SJSA1 (cell line): ENCODE data around the gene MDK. TPM values are rescaled to one million over a fixed set of nuclear protein-coding genes. Genes with fewer than 3 reads are reported as not detected.

Experiments
- DNase-seq, 2 experiments: peaks; one replicate each; pipeline ENCODE4 v3.0.0-alpha.2; 2015 to 2020; ENCODE audit warnings: low spot score in 2 of 2, low read depth in 1 of 2
- H3K27ac ChIP-seq: fragments of 250-450 bp; sonication (Bioruptor Pico); 2 replicates; pipeline ENCODE4 v1.5.1; 2020; ENCODE audit warnings: mild to moderate bottlenecking, moderate library complexity
- H3K27me3 ChIP-seq: fragments of 250-450 bp; sonication (Bioruptor Pico); replicated peaks from 2 replicates; pipeline ENCODE4 v1.5.1; 2020; ENCODE audit warnings: mild to moderate bottlenecking, moderate library complexity
- H3K36me3 ChIP-seq: fragments of 250-450 bp; sonication (Bioruptor Pico); 2 replicates; pipeline ENCODE4 v1.5.1; 2020; ENCODE audit warnings: mild to moderate bottlenecking
- H3K4me1 ChIP-seq: fragments of 250-450 bp; sonication (Bioruptor Pico); replicated peaks from 2 replicates; pipeline ENCODE4 v1.6.1; 2021; ENCODE audit warnings: mild to moderate bottlenecking
- H3K4me3 ChIP-seq: fragments of 250-450 bp; sonication (Bioruptor Pico); 2 replicates; pipeline ENCODE4 v1.5.1; 2020; ENCODE audit warnings: mild to moderate bottlenecking
- H3K9me3 ChIP-seq: fragments of 250-450 bp; sonication (Bioruptor Pico); replicated peaks from 2 replicates; pipeline ENCODE4 v1.5.1; 2020; ENCODE audit warnings: mild to moderate bottlenecking
- total RNA-seq: library from RNA; depleted of rRNA; stranded (reverse); fragments of >200 nt; shearing (Covaris generic); gene quantifications from 2 replicates; pipeline ENCODE4 v1.2.3, GENCODE V29; 2014

Gene MDK
- total RNA-seq, 1 experiment from 2014 or later: 164 TPM

- Histone ChIP-seq H3K36me3 (peaks cover 7% of the 10 kb centered on the region; the same call in 1 of the 2 replicates), H3K9me3 (peaks cover 4% of the 10 kb centered on the region), H3K27me3 (peaks cover 33% of the 10 kb centered on the region), H3K27ac (no peak overlapping the region), H3K4me1 (peaks cover 38% of the 10 kb centered on the region), H3K4me3 (no peak overlapping the region)
- DNase-seq: no peak
These were observed 6.0 kb downstream of the MDK start for GRCh38 chr11:46387456-46387855.

- peaks cover 4% of the 10 kb centered on the region for H3K9me3 ChIP-seq
- DNase-seq: no peak
- H3K27ac ChIP-seq: no peak overlapping the region
- peaks cover 5% of the 10 kb centered on the region; the same call in 1 of the 2 replicates for H3K36me3 ChIP-seq
- H3K4me1 ChIP-seq: peaks cover 40% of the 10 kb centered on the region
- peaks cover 33% of the 10 kb centered on the region for H3K27me3 ChIP-seq
- no peak overlapping the region for H3K4me3 ChIP-seq
These were observed 6.6 kb downstream of the MDK start for GRCh38 chr11:46387919-46388618.

GRCh38 chr11:46388619-46389449, 7.4 kb downstream of the MDK start:
- Histone ChIP-seq H3K9me3 (peaks cover 4% of the 10 kb centered on the region), H3K27ac (no peak overlapping the region), H3K36me3 (no peaks in the 10 kb centered on the region), H3K4me3 (peak overlapping the region; percentile 40), H3K4me1 (peaks cover 39% of the 10 kb centered on the region), H3K27me3 (peaks cover 33% of the 10 kb centered on the region)
- DNase-seq: no peak

GRCh38 chr11:46389450-46390330, 8.2 kb downstream of the MDK start:
- H3K4me3 ChIP-seq: peak overlapping the region; percentile 40
- no peak overlapping the region for H3K27ac ChIP-seq
- H3K9me3 ChIP-seq: peaks cover 4% of the 10 kb centered on the region
- H3K27me3 ChIP-seq: peaks cover 33% of the 10 kb centered on the region
- H3K4me1 ChIP-seq: peaks cover 39% of the 10 kb centered on the region
- H3K36me3 ChIP-seq: no peaks in the 10 kb centered on the region
- DNase-seq: peak; percentile 76 to 81

GRCh38 chr11:46390331-46391171, 9.1 kb downstream of the MDK start:
- no peak overlapping the region for H3K4me3 ChIP-seq

GRCh38 chr11:46391186-46391577, 9.7 kb downstream of the MDK start:
- H3K4me3 ChIP-seq: peak overlapping the region; percentile 61

More at GRCh38 chr11:46390331-46391171, 9.1 kb downstream of the MDK start:
- H3K9me3 ChIP-seq: peaks cover 4% of the 10 kb centered on the region
- peak in 1 of 2 experiments; percentile 30 for DNase-seq
- peaks cover 33% of the 10 kb centered on the region for H3K27me3 ChIP-seq
- no peaks in the 10 kb centered on the region for H3K36me3 ChIP-seq
- H3K27ac ChIP-seq: no peak overlapping the region
- H3K4me1 ChIP-seq: peaks cover 39% of the 10 kb centered on the region

GRCh38 chr11:46391578-46392420, 10.3 kb downstream of the MDK start, which contains the start of gene CHRM4:
TSS of gene CHRM4 (minus strand) at chr11:46391776. CDS start at chr11:46386557, 5,219 bp downstream.
- Histone ChIP-seq H3K9me3 (peaks cover 4% of the 10 kb centered on the region), H3K4me1 (peaks cover 39% of the 10 kb centered on the region)
- peak; percentile 36 to 70 for DNase-seq

More at GRCh38 chr11:46391186-46391577, 9.7 kb downstream of the MDK start:
- peak in 1 of 2 experiments; percentile 41 for DNase-seq
- peaks cover 39% of the 10 kb centered on the region for H3K4me1 ChIP-seq
- no peaks in the 10 kb centered on the region for H3K36me3 ChIP-seq
- H3K27me3 ChIP-seq: peaks cover 33% of the 10 kb centered on the region
- H3K27ac ChIP-seq: no peak overlapping the region
- peaks cover 4% of the 10 kb centered on the region for H3K9me3 ChIP-seq

GRCh38 chr11:46392421-46393230, 11.2 kb downstream of the MDK start:
- H3K27ac ChIP-seq: no peak overlapping the region

More at GRCh38 chr11:46391578-46392420, 10.3 kb downstream of the MDK start, which contains the start of gene CHRM4:
- no peaks in the 10 kb centered on the region for H3K36me3 ChIP-seq
- H3K4me3 ChIP-seq: peak within 1 kb of the TSS; percentile 61
- no peak within 1 kb of the TSS for H3K27ac ChIP-seq
- H3K27me3 ChIP-seq: peaks cover 33% of the 10 kb centered on the region

GRCh38 chr11:46393231-46393616, 11.8 kb downstream of the MDK start:
- Histone ChIP-seq H3K27me3 (peaks cover 30% of the 10 kb centered on the region), H3K9me3 (peaks cover 4% of the 10 kb centered on the region), H3K36me3 (no peaks in the 10 kb centered on the region; the same call in 1 of the 2 replicates), H3K4me1 (peaks cover 39% of the 10 kb centered on the region), H3K4me3 (no peak overlapping the region), H3K27ac (no peak overlapping the region)
- DNase-seq: no peak

More at GRCh38 chr11:46392421-46393230, 11.2 kb downstream of the MDK start:
- peaks cover 4% of the 10 kb centered on the region for H3K9me3 ChIP-seq
- peaks cover 39% of the 10 kb centered on the region for H3K4me1 ChIP-seq
- peak; percentile 72 to 81 for DNase-seq
- H3K4me3 ChIP-seq: peak overlapping the region; percentile 61
- no peaks in the 10 kb centered on the region; the same call in 1 of the 2 replicates for H3K36me3 ChIP-seq
- H3K27me3 ChIP-seq: peaks cover 33% of the 10 kb centered on the region

- no peaks in the 10 kb centered on the region; the same call in 1 of the 2 replicates for H3K36me3 ChIP-seq
These were observed 12.3 kb downstream of the MDK start for GRCh38 chr11:46393759-46394158.

GRCh38 chr11:46397526-46397925, 16.1 kb downstream of the MDK start:
- no peak for DNase-seq
- no peak overlapping the region for H3K4me3 ChIP-seq
- no peaks in the 10 kb centered on the region for H3K9me3 ChIP-seq
- no peaks in the 10 kb centered on the region for H3K27me3 ChIP-seq
- no peaks in the 10 kb centered on the region; the same call in 1 of the 2 replicates for H3K36me3 ChIP-seq
- H3K27ac ChIP-seq: no peak overlapping the region
- peaks cover 6% of the 10 kb centered on the region for H3K4me1 ChIP-seq

More at GRCh38 chr11:46393759-46394158, 12.3 kb downstream of the MDK start:
- H3K4me3 ChIP-seq: no peak overlapping the region
- DNase-seq: no peak
- H3K4me1 ChIP-seq: peaks cover 39% of the 10 kb centered on the region
- no peak overlapping the region for H3K27ac ChIP-seq
- H3K9me3 ChIP-seq: peaks cover 4% of the 10 kb centered on the region
- H3K27me3 ChIP-seq: peaks cover 25% of the 10 kb centered on the region
